GM19025 (cell line): ENCODE results near the gene SREBF2.
"Not testable (repeated sequence)": the region's sequence is repeated elsewhere in the genome, so short reads cannot be mapped to it uniquely, and the experiment has no call there.

Experiments
- ATAC-seq: cut with Tn5 transposase; IDR thresholded peaks from one replicate; pipeline ENCODE4 v1.9.1; 2021; ENCODE audit warnings: mild to moderate bottlenecking, low read depth, moderate library complexity; ENCODE audit not compliant: unreplicated experiment

The SREBF2 gene

DNA sequence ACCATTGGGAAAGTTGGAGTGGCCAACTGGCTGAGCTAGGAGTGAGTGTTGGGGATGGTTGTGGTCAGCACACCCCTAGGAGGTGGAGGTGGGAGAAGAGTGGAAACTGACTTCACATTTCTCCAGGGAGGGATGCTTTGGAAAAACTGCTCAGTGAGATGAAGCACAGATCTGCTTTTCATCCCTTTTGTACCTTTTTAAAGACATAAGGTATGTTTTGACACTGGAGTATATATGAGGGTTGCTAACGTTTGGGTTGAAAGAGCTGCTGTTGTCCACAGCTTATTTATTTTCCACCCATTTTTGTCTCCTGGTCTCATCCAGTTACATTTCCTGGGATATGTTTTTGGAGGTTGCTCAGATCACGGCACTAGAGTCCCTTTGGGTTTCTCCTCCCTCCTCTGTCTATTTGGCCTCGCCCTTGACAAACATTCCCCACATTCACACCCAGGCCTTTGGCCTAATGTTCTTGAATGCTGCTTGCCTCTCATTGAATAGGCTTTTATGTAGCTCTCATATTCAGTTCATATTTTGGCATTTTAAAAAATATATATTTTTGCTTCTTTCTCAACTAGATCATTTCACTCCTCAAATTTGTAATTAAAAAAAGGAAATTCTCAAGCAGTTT, 8.3 kb downstream of the SREBF2 start:
- ATAC-seq, result no peak

DNA sequence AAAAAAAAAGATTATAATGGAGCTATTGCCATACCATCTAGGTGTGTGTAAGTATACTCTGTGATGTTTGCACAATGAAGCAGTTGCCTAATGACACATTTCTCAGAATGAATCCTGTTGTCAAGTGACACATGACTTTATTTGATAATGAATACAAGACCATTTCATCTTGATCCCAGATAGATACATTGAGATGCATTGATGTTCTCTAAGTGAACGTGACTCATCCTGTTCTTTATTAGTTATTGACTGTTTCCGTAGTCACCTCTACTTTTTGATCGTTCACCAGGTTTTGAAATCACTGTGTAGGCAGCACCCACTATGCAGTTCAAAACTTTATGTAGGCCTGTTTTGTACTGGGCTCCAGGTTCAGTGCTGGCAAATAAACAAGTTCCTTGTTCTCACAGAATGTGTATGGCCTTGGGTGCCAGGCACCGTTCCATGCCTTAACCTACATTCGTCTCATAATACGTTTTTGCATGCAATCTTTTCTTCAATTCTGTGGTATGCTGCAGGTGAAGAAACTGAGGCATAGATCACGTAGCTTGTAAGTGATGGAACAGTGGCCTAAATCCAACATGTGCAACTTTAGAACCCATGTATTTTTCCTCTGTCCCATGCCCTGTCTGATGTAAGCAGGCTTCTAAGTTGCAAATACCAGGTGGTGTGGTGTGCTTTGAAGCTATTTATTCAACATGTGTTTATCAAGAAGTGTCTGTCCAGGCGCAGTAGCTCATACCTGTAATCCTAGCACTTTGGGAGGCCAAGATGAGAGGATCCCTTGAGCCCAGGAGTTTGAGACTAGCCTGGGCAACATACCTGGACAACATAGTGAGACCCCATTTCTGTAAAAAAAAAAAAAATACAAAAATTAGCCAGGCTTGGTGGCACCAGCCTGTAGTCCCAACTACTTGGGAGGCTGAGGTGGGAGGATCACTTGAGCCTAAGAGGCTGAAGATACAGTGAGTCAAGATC, 10.4 kb downstream of the SREBF2 start:
- ATAC-seq, result no peak

DNA sequence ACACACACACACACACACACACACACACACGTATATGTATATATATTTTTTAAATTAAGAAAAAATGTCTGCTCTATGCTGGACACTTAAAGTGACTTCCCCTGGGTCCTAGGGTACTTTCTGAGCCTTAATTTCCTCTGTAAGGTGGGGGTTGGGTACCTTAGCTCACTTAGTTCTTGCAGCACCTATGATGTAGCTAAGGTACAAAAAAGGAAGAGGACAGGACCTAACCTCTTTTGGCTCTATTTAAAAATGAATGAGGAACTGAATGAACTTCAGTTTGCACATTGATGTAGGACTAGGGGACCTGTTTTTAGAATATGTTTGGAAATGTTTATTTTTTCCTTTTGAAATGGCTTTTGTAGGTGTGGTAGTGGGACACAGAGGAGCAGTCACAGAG, 11.1 kb downstream of the SREBF2 start:
- no peak for ATAC-seq

DNA sequence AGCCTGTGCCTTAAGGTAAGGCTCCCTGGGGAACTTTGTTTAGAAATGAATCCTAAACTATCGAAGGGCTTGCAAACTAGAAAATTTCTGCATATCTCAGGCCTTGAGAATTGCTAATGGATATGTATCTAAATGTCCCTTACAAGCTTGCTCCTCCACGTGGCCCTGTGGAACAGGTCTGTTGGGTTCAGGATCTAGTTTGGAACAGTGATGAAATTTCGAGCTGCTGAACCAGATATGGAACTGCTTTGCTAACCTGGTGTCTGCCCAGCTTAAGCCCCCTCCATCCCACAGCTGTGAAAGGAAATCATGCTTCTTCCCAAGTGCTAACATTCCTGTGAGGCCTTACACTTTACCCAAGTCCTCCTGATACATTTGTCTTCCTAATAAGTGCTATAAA, 11.6 kb downstream of the SREBF2 start:
- no peak for ATAC-seq

DNA sequence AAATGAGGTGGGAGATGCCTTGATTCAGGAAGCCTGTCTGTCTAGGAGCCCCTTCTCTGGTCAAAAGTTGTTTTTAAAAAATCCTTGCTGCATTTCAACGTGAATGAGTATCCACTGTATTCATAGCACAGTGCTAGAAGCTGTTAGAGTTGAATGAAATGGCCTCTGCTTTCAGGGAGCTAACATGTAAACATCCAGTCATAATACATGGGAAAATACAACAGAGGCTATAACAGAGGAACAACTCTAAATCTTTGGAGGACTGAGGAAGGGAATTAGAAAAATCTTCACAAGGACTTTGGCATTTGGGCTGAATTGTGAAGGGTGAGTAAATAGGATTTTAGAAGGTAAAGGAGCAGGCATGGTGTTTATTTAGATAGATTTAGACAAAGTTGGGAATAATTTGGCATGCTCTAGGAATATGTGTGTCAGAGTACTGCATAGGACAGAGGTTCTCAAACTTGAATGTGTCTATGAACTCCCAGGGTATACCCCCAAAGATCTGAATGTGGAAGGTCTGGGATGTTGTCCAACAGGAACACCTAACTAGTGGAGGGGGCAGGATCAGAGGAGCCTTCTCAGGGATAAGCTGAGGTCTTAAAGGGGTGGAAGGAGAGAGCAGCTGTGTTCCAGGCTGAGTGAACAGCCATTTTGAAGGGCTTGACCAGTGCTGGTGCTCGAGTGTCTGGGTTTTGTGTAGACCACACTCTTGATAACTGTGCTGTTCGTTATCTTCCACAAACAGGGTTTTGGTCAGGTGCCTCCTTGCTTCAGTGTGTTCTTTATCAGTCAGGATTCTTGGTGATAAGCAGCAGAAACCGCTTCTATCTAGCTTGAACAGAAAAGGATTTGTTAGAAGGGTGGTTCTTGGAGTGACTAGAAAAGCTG, 12.7 kb downstream of the SREBF2 start:
- no peak for ATAC-seq

DNA sequence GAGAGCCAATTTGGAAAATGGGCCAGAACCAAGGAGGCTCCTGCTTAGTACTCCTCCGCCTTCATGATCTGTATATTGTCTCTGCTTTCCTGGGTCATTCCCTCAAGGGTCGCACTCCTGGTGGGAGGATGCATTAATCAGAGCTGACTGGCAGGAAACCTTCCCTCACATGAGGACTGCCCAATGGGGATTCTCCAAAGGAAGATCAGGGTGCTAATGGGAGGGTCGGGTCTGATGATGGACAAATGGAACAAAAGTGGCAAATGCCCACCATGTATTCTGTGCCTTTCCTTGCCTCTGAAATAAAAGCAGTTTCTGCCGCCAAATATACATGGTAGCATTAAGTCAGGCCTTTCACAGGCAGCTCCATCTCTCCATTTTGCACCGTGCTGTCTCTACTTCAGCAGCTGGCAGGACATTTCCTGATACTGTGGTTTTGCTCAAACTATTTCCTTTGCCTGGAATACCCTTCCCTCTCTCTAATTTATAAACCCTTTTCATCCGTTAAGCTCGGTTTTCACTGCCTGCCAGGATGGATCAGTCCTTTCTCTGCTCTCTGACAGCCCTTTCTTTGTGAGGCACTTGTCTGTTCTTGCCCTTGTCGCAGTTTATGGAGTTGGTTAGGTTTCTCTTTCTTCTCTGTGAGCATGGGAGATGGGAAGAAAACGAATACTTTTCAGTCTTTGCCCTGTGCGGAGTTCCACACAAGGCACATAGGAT, 13.5 kb downstream of the SREBF2 start:
- no peak for ATAC-seq

DNA sequence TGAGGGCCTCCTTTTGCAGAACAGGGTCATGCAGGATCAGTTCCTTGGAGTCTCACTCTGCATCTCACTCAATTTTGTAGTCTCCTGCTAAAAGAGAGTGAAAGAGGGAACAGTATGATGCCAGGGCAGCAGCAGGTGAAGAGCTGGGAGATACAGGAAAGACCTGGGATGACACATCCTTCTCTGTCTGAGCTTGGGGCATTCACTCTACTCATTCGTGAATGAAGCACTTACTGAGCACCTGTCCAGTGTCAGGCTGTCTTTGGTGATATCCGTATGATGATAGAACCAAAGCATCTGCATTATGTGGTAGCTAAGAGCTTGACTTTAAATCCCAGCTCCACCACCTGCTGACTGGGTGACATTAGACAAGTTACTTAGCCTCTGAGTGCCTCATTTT, 14.4 kb downstream of the SREBF2 start:
- no peak for ATAC-seq

DNA sequence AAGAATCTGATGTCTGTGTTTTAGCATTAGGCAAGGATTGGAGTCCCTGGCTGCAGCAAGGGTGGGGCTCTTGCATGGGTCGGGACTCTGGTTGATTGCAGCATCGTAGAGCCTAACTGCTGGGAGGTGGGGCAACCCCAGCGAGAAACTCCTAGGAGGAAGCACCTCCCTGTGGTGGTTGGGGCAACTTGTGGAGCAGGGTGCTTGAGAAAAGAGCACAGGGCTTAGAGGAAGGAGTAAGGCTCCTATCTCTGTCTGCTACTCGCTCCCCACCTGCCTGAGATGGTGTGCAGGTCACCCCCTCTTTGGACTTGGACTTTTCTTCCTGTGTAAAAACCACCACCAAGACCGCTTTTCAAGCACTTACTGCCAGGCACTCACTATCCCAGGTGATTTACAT, 15.6 kb downstream of the SREBF2 start:
- no peak for ATAC-seq

DNA sequence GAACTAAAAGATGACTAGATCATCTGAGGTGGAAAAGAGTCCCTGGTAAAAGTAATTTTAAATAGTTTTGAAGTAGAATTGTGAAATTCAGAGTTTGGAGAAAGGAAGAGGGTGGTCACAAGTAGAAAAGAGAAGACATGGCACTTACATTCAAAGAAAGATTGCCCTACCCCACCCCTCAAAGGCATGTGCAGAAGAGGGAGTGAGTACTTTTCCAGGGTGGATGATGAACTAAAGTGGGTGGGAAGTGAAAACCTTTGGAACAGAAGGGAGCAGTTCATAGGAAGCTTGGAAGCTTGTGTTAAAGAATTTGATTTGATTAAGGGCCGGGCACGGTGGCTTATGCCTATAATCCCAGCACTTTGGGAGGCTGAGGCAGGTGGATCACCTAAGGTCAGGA, 23.6 kb downstream of the SREBF2 start:
- ATAC-seq, result no peak

DNA sequence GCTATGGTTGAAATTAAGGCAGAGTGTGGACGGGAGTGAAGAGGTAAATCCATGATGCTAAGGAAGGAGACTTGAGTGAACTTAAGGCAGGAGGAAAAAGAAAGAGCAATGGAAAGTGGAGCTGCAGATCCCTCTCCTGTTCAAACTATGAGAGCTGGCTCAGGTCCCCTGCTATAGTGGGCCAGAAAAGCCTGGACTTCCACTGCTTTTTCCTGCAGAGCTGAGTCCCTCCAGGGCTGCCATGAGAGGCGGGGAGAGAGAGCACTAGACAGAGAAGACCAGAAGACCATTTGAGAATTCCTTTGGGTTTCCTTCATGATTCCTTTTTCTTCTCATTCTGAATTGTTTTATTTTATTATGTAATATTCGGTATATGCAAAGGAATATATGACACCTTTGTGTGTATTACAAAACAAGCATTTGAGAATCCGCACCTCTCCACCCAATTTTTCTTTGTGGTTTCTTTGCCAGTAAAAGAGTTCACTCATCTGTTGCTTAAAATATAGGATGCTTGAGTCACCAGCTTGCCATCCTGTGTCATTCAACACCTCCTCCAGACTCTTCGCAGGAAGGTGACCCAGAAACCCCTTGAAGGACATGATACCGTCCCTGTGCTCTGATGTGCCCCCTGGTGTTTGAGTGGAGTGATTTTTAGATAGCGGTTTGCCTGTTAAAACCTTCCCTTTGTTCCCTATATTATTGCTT, 24.4 kb downstream of the SREBF2 start:
- ATAC-seq, result no peak

DNA sequence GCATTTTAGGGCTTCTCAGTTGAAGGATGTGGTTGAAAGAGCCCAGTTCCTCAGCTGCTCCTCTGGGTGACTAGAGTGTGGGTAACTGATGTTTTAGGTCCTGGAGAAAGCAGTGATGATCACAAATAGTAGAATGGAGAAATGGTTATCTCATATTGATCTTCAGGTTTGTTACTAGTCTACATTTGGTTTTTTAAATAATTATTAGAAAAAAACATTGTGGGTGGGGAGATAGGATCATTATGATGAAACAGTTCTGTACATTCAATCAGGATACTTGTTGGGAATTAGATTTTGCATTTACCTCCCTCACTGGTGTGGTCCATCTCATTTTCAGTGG, 24.9 kb downstream of the SREBF2 start:
- ATAC-seq, result no peak

DNA sequence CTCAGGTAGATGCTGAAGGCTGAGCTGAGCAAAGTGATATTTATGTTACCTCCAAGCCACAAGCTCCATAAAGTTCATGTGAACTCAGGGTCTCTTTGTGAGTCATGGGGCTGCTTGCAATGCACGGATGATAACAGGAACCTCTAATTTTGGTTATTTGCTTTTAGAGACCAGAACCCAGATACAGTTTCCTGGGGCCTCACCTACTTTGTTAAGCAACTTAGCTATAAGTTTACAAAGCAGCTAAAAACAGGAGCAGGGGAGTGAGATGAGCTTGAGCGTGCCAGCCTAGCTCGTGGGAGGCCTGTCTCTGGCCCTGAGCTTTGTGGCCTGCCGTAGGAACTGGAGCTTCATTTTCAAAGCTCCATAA, 29.2 kb downstream of the SREBF2 start:
- peak; percentile 41 for ATAC-seq

DNA sequence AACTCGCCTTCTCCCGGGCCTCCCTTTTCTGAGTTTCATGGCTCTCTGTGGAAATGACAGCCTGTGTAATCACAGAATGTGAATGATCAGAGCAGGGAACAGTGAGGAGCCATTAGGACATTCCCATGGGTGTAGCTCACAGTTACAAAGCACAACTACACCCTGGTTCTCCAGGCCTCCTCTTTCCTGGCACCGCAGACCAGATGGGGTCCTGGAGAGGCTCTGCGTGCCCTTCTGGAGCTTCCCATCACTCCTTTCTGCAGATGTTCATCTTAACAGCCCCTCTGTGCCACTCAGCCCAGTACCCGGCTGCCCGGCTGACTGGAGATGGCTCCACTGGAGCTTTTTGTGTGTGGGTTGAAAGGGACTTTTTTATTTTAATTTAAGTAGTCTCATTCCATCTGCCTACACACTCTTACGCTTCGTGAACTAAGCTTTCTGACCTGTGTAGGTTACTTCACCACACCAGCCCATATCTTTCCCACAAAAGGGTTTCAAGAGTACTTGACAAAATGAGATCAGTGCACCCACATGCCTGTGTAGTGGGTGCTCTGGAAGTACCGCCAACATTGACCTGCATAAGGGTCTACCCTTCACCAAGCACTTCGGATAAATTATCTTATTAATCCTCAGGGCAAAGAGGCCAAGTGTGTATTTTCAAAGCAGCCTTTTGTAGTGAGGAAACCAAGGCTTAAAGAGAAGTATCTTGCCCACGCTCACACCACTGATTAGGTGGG, 29.8 kb downstream of the SREBF2 start:
- ATAC-seq, result peak; percentile 69

DNA sequence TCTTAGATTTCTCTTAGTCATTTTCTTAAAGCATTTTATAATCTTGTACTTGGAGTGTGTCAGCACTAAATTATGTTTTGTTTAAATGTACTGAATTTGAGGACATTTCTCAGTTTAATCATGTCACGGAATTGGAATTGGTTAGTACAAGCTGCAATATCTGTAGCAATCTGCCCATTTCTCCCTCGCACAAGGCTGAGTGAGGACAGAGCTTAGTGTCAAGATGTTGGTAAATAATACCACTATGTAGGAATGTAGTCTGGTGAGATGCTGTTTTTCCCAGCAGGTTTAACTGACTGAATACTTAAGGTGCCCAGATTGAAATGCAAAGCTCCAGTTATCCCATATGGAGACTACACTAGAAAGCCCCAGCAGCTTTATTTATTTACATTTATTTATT, 30.6 kb downstream of the SREBF2 start:
- no peak for ATAC-seq

DNA sequence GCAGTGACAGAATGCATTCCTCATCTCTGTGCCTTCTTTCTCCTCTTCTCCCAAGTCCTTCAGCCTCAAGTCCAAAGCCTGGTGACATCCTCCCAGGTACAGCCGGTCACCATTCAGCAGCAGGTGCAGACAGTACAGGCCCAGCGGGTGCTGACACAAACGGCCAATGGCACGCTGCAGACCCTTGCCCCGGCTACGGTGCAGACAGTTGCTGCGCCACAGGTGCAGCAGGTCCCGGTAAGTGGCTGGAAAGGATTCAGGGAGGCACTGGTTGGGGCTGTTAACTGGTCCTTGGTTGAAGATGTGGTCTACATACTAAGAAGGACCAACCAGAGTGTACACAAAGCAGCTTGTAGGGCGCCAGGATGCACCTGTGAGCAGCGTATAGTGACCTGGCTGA, 35.7 kb downstream of the SREBF2 start:
- no peak for ATAC-seq

DNA sequence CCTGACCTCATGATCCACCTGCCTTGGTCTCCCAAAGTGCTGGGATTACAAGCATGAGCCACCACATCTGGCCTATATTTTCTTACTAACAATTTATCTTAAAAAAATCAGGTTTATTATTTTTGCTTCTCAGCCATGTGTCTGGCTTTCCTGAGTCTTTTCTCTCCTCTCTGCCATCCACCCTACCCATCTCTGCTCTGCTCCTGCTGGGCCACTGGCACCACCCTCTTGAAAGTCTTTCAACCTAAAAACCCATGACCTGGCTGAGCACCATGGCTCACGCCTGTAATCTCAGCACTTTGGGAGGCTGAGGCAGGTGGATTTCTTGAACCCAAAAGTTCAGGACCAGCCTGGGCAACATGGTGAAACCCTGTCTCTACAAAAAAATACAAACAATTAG, 37.2 kb downstream of the SREBF2 start:
- not testable (repeated sequence) for ATAC-seq

DNA sequence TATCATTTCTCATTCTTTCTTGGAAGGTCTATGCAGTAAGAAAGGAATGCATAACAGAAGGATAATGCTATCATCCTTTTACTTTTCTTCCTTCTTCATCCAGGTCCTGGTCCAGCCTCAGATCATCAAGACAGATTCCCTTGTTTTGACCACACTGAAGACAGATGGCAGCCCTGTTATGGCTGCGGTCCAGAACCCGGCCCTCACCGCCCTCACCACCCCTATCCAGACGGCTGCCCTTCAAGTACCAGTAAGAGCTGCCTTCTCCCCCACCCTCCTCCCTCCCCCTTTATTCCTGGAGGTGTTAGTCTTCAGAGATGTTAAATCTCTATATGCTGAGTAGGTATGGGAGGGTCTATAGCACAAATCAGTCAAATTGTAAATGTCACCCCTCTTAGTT, 37.9 kb downstream of the SREBF2 start:
- ATAC-seq, result no peak

DNA sequence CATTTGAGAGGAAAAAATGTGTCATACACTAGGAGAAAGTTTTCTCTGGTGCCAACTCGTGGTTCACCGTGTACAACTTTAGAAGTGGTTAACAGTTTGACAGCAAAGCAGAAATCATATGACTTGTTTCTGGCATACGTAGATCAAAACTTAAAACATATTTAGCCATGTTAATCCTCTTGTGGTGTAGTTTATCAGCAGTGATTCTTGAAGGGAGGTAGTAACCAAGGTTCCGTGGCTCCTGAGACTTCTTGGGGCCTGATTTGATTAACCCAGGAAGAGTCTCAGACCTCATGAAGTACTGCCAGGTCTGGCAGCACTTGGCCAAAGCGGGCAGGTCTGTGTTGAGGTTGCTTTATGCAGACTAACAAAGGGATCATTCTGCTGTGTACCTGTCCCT, 40.5 kb downstream of the SREBF2 start:
- ATAC-seq, result no peak

DNA sequence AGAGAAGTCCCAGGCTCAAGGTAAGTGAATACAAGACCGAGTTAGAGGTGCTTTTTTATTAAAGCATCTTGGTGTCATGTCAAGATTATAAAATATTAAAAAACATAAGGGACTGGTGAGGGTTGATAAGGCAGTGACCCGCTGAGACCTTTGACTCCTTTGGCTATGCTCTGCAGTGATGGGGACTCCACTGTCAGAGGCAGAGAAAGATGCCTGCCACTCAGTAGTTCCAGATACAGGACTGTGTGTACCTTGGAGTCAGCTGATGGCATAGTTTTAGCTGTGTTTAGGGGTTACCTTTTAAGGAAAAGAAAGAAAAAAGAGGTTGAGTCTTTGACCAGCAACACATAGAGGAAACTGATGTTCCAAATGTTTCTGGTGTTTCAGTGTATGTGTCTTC, 41.2 kb downstream of the SREBF2 start:
- no peak for ATAC-seq
